GM18511 (cell line): ENCODE measurements around the gene ADORA2A.

Experiments used
- ATAC-seq: cut with Tn5 transposase; IDR thresholded peaks from one replicate; pipeline ENCODE4 v1.9.1; 2021; ENCODE audit warnings: mild to moderate bottlenecking, moderate library complexity; ENCODE audit not compliant: unreplicated experiment

The ADORA2A gene

DNA sequence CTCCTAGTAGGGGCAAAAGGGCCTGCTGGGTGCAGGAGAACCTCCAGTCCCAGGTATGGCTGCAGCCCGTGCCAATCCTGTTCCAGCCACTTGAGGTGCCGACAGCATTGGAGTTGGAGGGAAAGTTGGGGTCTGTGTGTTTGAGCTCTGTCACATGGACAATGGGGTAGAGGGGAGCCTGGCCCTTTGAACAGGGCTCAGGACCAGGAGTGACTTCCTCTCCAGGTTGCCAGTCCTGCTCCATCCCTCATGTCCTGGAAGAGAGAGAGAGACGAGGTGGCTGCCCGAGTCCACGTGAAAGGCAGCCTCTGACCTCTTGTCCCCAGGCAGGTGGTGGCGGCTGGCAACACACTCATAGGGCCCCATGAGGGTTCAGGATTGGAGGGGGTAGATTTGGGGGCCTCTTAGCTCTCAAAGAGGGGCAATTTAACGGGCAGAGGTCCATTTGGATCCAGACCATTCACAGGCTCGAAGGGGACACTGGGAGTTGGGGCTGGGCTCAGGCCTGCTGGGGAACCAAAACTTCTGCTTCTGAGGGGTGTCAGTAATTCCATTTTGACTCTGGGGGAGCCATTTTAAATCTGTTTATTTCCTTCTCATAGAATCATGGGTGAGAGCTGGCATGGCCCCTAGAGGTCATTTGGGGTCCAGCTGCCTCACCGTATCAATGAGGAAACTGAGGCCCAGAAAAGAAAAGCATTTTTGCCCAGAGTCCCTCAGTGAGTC, 4.1 kb downstream of the ADORA2A start:
- no peak for ATAC-seq

DNA sequence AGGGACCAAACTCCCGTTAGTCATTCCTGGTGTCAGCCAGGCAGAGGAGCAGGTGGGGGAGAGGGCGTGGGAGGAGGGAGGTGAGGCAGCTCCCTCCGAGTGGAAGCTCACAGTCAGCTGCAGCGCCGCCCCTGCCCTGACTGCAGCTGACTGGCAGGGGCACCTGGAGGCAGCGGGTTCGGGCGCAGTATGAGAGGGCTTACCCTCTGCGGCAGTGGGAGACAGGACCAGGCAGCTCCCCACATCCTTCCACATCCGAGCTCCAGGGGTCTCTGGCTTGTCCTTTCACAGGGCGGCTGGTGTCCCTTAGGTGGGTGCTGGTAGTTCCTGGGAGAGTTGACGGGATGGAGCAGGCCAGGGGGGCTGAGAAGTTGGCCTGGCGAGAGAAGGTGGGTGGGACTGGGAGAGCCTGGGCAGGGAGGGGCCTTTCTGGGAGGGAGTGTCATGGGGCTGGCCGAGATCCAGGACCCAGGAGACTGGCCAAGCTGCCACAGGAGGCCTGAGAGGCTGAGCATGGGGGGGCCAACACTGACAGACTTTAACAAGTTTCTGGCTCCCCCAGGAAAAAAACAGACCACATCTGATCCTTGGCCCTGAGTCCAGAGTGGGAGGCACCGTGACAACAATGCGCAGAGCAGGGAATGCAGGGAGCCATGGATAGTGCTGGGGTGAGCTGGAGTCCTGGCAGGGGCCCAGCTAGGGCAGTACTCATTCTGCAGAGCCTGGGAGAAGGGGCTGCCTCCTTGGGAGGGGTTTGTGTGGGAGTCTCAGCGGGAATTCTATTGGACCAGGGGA, 4.9 kb downstream of the ADORA2A start:
- ATAC-seq: no peak

DNA sequence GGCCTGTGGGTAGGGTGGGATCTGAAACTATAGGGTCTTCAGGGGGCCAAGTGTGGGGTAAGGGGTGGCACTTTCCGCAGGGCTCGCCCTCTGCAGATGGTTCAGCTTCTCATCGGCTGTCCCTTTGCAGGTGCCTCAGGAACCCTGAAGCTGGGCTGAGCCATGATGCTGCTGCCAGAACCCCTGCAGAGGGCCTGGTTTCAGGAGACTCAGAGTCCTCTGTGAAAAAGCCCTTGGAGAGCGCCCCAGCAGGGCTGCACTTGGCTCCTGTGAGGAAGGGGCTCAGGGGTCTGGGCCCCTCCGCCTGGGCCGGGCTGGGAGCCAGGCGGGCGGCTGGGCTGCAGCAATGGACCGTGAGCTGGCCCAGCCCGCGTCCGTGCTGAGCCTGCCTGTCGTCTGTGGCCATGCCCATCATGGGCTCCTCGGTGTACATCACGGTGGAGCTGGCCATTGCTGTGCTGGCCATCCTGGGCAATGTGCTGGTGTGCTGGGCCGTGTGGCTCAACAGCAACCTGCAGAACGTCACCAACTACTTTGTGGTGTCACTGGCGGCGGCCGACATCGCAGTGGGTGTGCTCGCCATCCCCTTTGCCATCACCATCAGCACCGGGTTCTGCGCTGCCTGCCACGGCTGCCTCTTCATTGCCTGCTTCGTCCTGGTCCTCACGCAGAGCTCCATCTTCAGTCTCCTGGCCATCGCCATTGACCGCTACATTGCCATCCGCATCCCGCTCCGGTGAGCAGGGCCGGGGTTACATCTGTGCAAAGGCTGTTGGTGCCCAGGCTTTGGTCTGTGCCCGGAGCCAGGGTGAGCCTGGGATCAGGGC, 5.8 kb downstream of the ADORA2A start:
- ATAC-seq: no peak

- ATAC-seq: peak; percentile 75
These were observed 6.5 kb downstream of the ADORA2A start for GRCh38 chr22:24433828-24434470.

DNA sequence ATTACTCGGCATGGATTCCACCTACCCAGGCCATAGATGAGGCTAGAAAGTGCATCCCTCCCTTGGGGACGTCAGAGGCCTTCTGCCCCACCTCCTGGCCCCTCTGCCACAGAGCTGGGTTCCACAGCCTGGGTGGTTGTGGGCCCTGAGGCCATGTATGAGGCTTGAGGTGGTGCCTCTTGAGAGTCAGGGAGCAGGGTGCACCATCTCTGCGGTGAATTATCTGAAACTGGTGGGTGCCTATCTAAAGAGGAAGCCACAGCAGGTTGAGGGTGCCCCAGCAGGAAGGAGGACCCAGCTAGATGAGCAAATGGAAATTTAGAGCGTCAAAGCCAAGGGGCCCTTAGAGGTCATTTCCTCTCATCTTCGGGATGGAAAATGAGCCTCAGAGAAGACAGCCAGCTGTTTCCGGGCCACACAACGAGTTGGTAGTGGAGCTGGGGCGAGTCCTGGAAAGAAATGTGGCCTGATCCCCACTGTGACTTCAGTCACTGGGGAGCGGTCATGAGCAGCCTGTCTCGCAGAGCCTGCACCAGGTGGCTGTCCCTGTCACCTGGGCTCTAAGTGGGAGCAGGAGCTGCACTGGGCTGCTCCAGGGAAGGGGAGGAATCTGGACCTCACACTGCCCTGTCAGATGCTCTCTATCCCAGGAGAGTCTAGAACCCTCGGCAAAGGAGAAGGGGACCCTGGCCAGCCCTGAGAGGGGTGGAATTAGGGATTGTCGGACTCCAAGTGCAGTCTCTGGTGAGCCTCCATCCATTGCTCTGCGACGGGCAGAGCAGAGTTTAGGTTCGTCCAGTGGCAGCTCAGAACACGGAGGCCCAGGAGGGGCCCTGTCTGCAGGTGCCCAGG, 7.3 kb downstream of the ADORA2A start:
- ATAC-seq: peak; percentile 70

DNA sequence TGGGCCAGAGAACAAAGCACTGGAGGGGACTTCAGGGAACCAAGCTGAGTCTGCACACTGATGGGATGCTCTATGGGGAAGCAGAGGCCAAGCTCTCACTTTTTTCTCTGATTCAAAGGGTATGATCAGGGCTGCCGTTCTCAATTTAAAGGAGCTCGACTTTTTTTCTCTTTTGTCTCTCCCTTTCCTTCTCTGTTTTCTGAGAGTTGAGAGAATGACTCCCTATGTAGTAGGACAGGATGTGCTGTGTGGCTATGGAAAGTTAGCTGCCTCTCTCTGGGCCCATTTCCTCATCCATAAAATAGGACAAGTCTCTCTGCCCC, 7.9 kb downstream of the ADORA2A start:
- ATAC-seq: no peak

GRCh38 chr22:24435861-24436371, 8.5 kb downstream of the ADORA2A start:
- no peak for ATAC-seq

- no peak for ATAC-seq
These were observed 9.2 kb downstream of the ADORA2A start for GRCh38 chr22:24436553-24436952.

GRCh38 chr22:24437091-24437490, 9.7 kb downstream of the ADORA2A start:
- no peak for ATAC-seq

DNA sequence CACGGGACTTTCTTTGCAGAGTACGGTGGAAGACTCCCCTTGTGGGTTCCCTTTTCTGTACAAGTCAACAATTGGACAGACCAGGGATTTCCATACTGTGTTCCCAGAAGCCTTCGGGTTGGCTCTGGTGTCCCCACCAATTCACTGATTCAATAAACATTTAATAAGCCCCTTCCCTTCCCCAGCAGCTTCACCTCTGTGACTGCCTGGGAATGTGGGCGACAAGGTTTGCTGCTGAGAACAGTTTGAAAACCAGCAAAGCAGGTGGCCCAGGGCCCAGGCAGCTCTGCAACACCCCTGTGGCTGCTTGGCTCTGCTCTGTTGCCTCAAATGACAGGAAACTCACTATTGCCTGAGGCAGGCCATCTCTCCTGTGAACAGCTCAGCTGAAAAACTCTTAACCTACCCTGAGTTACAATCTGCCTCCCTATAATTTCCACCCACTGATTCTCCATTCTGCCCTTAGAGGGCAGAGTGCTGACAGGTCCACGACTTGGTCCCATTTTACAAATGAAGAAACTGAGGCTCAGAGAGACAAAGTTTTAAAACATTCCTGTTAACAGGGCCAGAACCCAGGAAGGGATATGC, 10.4 kb downstream of the ADORA2A start:
- peak; percentile 33 for ATAC-seq

- ATAC-seq: no peak
These were observed 12.9 kb downstream of the ADORA2A start for GRCh38 chr22:24440270-24440717.

DNA sequence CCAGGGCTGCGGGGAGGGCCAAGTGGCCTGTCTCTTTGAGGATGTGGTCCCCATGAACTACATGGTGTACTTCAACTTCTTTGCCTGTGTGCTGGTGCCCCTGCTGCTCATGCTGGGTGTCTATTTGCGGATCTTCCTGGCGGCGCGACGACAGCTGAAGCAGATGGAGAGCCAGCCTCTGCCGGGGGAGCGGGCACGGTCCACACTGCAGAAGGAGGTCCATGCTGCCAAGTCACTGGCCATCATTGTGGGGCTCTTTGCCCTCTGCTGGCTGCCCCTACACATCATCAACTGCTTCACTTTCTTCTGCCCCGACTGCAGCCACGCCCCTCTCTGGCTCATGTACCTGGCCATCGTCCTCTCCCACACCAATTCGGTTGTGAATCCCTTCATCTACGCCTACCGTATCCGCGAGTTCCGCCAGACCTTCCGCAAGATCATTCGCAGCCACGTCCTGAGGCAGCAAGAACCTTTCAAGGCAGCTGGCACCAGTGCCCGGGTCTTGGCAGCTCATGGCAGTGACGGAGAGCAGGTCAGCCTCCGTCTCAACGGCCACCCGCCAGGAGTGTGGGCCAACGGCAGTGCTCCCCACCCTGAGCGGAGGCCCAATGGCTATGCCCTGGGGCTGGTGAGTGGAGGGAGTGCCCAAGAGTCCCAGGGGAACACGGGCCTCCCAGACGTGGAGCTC, 13.5 kb downstream of the ADORA2A start:
- ATAC-seq: no peak

- ATAC-seq: no peak
These were observed 14.3 kb downstream of the ADORA2A start for GRCh38 chr22:24441406-24442351.

DNA sequence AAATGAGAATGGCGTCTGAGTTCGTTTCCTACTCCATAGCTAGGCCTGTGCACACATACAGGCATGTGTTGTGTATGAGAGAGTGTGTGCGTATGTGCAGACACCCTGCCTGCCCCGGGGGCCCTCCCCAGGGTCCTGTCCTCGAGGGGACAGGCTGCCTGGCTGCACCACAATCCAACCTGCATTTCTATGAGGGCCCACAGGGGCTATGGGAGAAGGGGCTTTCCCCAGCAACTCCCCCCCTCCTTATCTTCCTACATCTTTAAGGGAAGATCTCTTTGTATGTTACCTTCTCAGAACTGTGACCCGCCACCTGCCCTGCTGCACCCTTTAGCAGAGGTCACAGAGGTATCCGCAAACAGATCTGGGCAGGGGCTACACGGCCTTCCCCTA, 14.9 kb downstream of the ADORA2A start:
- no peak for ATAC-seq

DNA sequence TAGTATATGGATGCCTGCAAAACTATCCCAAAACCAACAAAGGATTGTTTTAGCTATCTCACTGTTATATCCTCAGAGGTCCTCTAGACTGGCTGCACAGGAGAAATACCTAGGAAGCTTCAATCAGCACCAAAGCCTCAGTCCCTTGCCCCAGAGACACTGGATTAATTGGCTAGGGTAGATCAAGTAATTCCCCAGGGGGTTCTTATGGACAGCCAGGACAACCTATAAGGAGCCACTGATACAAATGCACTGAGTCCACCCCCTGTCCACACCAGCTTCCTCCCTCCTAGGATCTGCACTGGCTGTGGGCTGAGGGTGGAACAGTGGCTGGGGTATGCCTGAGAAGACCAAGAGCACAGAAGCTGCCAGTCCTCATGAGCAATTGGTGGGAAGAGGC, 16.3 kb downstream of the ADORA2A start:
- ATAC-seq: no peak

DNA sequence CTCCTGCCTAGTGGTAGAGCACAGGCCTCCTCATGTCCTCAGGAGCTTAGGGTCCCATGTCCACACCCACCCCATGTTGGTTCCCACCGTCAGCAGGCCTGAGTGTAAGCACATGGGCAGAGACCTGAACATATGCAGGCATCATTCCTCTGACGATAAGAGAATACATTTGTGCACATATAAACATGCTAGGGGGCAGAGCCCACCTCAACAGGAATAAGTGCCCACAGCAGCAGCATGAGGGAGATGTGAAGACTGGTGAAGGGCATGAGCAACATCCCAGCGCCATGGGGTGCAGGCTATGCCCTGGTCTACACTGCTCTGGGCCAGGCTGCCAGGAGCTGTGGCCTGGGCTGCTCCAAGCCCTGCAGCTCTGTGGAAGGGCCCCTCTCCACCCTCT, 16.9 kb downstream of the ADORA2A start:
- ATAC-seq: no peak

DNA sequence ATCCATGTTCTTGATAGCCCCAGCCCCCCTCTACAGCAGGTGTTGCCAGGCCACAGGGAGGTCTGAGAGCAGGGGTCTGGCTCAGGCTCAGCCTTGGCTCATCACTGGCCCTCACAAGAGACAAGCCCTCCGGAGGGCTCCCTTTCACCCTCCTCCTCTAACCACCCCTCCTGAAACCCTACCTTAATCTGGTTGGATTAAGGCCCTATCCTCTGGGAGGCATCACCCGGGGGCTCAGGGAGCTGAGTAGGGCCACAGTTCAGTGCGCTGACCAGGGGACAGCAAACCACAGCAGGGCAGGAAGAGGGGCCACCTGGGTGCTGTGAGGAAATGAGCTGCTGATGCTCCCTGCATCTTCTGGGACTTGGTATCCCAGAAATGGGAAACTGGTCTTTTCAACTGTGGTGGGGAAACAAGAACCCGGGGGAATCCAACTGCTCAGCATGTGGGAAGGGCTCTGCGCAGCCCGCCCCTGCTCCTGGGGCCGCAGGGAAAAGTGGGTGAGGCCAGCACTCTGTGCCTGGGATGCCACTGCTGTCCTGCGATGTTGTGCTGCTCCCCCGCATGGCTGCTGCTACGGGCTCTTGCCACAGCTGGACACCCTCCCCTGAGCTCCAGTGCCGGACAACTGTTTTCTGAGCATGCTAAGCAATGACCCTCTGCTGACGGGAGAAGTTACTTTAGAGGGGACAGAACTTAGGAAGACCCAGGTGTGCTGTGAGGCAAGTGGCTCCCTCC, 17.5 kb downstream of the ADORA2A start:
- ATAC-seq: no peak
